IMR-90 (cell line): ENCODE results near the gene CNDP1.

Source experiments
- CTCF ChIP-seq: conservative IDR thresholded peaks from 2 replicates; pipeline ENCODE4 v1.5.1; 2012; ENCODE audit warnings: mild to moderate bottlenecking, low read depth, low read length, improper control_type of control experiment
- POLR2A ChIP-seq: IDR thresholded peaks from 2 replicates; pipeline ENCODE4 v1.6.1; 2012; ENCODE audit warnings: mild to moderate bottlenecking, low read depth, low read length
- USF2 ChIP-seq: fragments of 150-350 bp; IDR thresholded peaks from 2 replicates; pipeline ENCODE4 v1.6.1; 2017; ENCODE audit warnings: mild to moderate bottlenecking, antibody characterized with exemption, low read length, low read depth

GRCh38 chr18:74524097-74524496 is 10.2 kb upstream of the CNDP1 start:
- TF ChIP-seq CTCF (no peak), POLR2A (no peak), USF2 (no peak)
